ENCODE results near the gene SLC14A1. TPM values are rescaled to one million over a fixed set of nuclear protein-coding genes. Genes with fewer than 3 reads are reported as not detected.
"Not testable (repeated sequence)": the region's sequence is repeated elsewhere in the genome, so short reads cannot be mapped to it uniquely, and the experiment has no call there.

The SLC14A1 gene
- total and polyA plus RNA-seq, 2 donors (not counting 1 experiment from before 2014, with no cell fraction given) = 5.8 to 6.4 TPM

DNA sequence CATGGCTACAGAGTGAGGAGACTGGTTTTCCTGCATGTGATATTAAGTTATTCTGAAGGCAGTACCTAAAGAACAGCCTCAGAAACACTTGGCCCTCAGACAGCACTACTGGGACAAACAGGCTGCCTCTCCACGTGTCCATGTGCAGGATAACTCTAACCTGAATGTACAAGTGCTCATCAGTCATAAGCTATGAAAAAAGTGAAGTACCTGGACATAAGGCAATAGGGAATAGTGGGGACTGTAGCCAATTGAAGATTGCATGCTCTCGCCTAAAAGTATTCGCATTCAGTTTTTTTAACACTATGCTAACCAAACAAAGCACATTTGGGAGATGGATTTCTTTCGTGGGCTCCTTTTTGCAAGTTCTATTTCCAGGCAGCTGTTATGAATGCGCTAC, 33.0 kb downstream of the SLC14A1 start:
- Mint-ChIP-seq H3K4me3 (no peak overlapping the region), H3K27ac (no peak overlapping the region), H3K9me3 (ENCODE audit: insufficient read depth) (no peaks in the 10 kb centered on the region), H3K27me3 (peaks cover 56% of the 10 kb centered on the region), H3K4me1 (no peaks in the 10 kb centered on the region)
- no peak overlapping the region for H3K27ac ChIP-seq (ENCODE audit: low read length in 2 of 2)
- ATAC-seq (ENCODE audit: low read depth) (no peak), DNase-seq (no peak)
- no peak overlapping the region for H2AFZ ChIP-seq (ENCODE audit: insufficient read depth, low read depth, low read length, poor library complexity, severe bottlenecking)
- POLR2A ChIA-PET = no interaction called here
- no peak overlapping the region for H3K4me3 ChIP-seq (ENCODE audit: control extremely low read depth in 1 of 5, extremely low read depth in 1 of 5, insufficient read depth in 1 of 5, low read depth in 2 of 5, low read length in 4 of 5)
- intact Hi-C loops (cut with micrococcal nuclease) = no loop called here
- no peaks in the 10 kb centered on the region for H4K20me1 ChIP-seq (ENCODE audit: control insufficient read depth, insufficient read depth, low read length, poor library complexity, severe bottlenecking)
- H3K4me1 ChIP-seq (ENCODE audit: control insufficient read depth in 2 of 2, insufficient read depth in 2 of 2, low read length in 2 of 2) = no peaks in the 10 kb centered on the region
- WGBS (ENCODE audit: insufficient coverage) = 82% methylated on average over 4 of the region's 5 CpGs
- H3K4me2 ChIP-seq (replicated peaks; ENCODE audit: low read depth, low read length, poor library complexity, severe bottlenecking) = no peak overlapping the region
- no peaks in the 10 kb centered on the region for H3K36me3 ChIP-seq (replicated peaks in 1 of 2; ENCODE audit: control extremely low read depth in 1 of 2, control insufficient read depth in 1 of 2, extremely low read depth in 1 of 2, insufficient read depth in 2 of 2, low read length in 1 of 2)
- CTCF ChIA-PET = no interaction called here
- H3K27me3 ChIP-seq (replicated peaks in 1 of 4; ENCODE audit: control extremely low read depth in 1 of 4, control insufficient read depth in 3 of 4, insufficient read depth in 4 of 4, low read length in 3 of 4) = peaks cover 0 to 40% (median 29%) of the 10 kb centered on the region in 4 experiments
- no peak overlapping the region for H3K9ac ChIP-seq (ENCODE audit: low read length)
- TF ChIP-seq EZH2 (IDR thresholded peaks at IDR 0.05; ENCODE audit: borderline replicate concordance, insufficient read depth, low read depth, low read length, poor library complexity, severe bottlenecking) = no peak
- TF ChIP-seq, protein P1, sequence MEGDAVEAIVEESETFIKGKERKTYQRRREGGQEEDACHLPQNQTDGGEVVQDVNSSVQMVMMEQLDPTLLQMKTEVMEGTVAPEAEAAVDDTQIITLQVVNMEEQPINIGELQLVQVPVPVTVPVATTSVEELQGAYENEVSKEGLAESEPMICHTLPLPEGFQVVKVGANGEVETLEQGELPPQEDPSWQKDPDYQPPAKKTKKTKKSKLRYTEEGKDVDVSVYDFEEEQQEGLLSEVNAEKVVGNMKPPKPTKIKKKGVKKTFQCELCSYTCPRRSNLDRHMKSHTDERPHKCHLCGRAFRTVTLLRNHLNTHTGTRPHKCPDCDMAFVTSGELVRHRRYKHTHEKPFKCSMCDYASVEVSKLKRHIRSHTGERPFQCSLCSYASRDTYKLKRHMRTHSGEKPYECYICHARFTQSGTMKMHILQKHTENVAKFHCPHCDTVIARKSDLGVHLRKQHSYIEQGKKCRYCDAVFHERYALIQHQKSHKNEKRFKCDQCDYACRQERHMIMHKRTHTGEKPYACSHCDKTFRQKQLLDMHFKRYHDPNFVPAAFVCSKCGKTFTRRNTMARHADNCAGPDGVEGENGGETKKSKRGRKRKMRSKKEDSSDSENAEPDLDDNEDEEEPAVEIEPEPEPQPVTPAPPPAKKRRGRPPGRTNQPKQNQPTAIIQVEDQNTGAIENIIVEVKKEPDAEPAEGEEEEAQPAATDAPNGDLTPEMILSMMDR (IDR thresholded peaks at IDR 0.05) = no peak
- no peaks in the 10 kb centered on the region for H3K79me2 ChIP-seq (ENCODE audit: control insufficient read depth, insufficient read depth, low read length)
- H3K9me3 ChIP-seq (ENCODE audit: control extremely low read depth in 1 of 3, control insufficient read depth in 2 of 3, insufficient read depth in 1 of 3, low read length in 2 of 3) = no peaks in the 10 kb centered on the region

DNA sequence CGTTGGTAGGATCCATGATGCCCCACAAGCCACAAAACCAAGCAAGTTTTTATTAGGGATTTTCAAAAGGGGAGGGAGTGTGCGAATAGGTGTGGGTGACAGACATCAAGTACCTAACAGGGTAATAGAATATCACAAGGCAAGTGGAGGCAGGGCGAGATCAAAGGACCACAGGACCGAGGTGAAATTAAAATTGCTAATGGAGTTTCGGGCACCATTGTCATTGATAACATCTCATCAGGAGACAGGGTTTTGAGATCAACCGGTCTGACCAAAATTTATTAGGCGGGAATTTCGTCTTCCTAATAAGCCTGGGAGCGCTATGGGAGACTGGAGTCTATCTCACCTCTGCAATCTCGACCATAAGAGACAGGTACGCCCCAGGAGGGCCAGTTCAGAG, 33.7 kb downstream of the SLC14A1 start:
- DNase-seq; H2AFZ ChIP-seq (ENCODE audit: insufficient read depth, low read depth, low read length, poor library complexity, severe bottlenecking); H4K20me1 ChIP-seq (ENCODE audit: control insufficient read depth, insufficient read depth, low read length, poor library complexity, severe bottlenecking); H3K4me3 Mint-ChIP-seq; H3K4me3 ChIP-seq (ENCODE audit: control extremely low read depth in 1 of 5, extremely low read depth in 1 of 5, insufficient read depth in 1 of 5, low read depth in 2 of 5, low read length in 4 of 5); H3K4me1 Mint-ChIP-seq; H3K27ac Mint-ChIP-seq; POLR2A ChIA-PET; H3K9me3 Mint-ChIP-seq (ENCODE audit: insufficient read depth); intact Hi-C loops (cut with micrococcal nuclease); H3K36me3 ChIP-seq (replicated peaks in 1 of 2; ENCODE audit: control extremely low read depth in 1 of 2, control insufficient read depth in 1 of 2, extremely low read depth in 1 of 2, insufficient read depth in 2 of 2, low read length in 1 of 2); H3K4me2 ChIP-seq (replicated peaks; ENCODE audit: low read depth, low read length, poor library complexity, severe bottlenecking); H3K4me1 ChIP-seq (ENCODE audit: control insufficient read depth in 2 of 2, insufficient read depth in 2 of 2, low read length in 2 of 2); H3K27ac ChIP-seq (ENCODE audit: low read length in 2 of 2); CTCF ChIA-PET; H3K9me3 ChIP-seq (ENCODE audit: control extremely low read depth in 1 of 3, control insufficient read depth in 2 of 3, insufficient read depth in 1 of 3, low read length in 2 of 3); ATAC-seq (ENCODE audit: low read depth); H3K9ac ChIP-seq (ENCODE audit: low read length); H3K79me2 ChIP-seq (ENCODE audit: control insufficient read depth, insufficient read depth, low read length): not testable (repeated sequence)
- peaks cover 56% of the 10 kb centered on the region for H3K27me3 Mint-ChIP-seq
- peaks cover 0 to 40% (median 29%) of the 10 kb centered on the region in 4 experiments for H3K27me3 ChIP-seq (replicated peaks in 1 of 4; ENCODE audit: control extremely low read depth in 1 of 4, control insufficient read depth in 3 of 4, insufficient read depth in 4 of 4, low read length in 3 of 4)
- WGBS (ENCODE audit: insufficient coverage) = 95% methylated on average over 6 of the region's 11 CpGs
